GM12891 (cell line): ENCODE data around the gene MMP15.
"Not testable (repeated sequence)": the region's sequence is repeated elsewhere in the genome, so short reads cannot be mapped to it uniquely, and the experiment has no call there.

Experiments
- DNase-seq: peaks from one replicate; pipeline ENCODE4 v3.0.0; 2011; ENCODE audit warnings: low spot score; ENCODE audit not compliant: insufficient read length
- FAIRE-seq: peaks from 2 replicates; lab custom pipeline; 2011; peaks lifted over from hg19 to GRCh38; lab: Jason Lieb, UNC
- PAX5 ChIP-seq: IDR thresholded peaks from 2 replicates; pipeline ENCODE4 v1.6.1; 2011; ENCODE audit warnings: low read length, moderate library complexity, mild to moderate bottlenecking; ENCODE audit not compliant: insufficient read depth, severe bottlenecking
- POLR2A ChIP-seq: IDR thresholded peaks from 2 replicates; pipeline ENCODE4 v1.6.1; 2011; ENCODE audit warnings: low read depth, low read length, control low read depth
- POLR2AphosphoS5 ChIP-seq: IDR thresholded peaks from 2 replicates; pipeline ENCODE4 v1.6.1; 2011; ENCODE audit warnings: low read depth, low read length, control low read depth
- POU2F2 ChIP-seq: IDR thresholded peaks from 2 replicates; pipeline ENCODE4 v1.6.1; 2011; ENCODE audit warnings: low read depth, mild to moderate bottlenecking, control low read depth, low read length, moderate library complexity
- SPI1 ChIP-seq: IDR thresholded peaks from 2 replicates; pipeline ENCODE4 v1.6.1; 2011; ENCODE audit warnings: low read depth, low read length, control low read depth
- TAF1 ChIP-seq: IDR thresholded peaks from 2 replicates; pipeline ENCODE4 v1.6.1; 2011; ENCODE audit warnings: low read depth, low read length, control low read depth

The MMP15 gene

DNA sequence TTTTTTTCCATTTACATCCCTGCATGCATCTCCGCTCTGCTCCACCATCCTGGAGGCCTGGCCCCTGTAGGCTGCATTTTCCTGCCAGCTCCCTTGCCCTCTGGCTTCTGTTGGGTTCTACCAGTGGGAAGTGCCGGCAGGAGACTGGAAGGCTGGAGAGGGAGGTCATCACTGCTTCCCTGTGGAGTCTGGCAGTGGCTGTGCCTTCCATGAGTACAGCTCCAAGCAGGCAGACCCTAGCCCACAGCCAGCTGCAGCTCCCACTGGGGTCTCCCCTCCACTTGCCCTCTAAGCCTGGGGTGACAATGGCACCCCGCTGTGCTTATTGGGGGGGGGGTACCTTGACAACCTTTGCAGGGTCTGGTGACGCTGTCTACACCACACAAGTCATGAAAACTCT lies 37.3 kb downstream of the MMP15 start:
- no peak for FAIRE-seq
- no peak for TF ChIP-seq POU2F2

GRCh38 chr16:58063377-58064076 lies 38.0 kb downstream of the MMP15 start:
- DNase-seq = no peak

More for the DNA sequence above, 37.3 kb downstream of the MMP15 start:
- DNase-seq = no peak

GRCh38 chr16:58070585-58070984 lies 45.0 kb downstream of the MMP15 start:
- FAIRE-seq = no peak
- DNase-seq = no peak
- TF ChIP-seq POU2F2 (no peak), SPI1 (no peak), TAF1 (no peak), POLR2A (no peak), PAX5 (no peak), POLR2AphosphoS5 (no peak)

More at GRCh38 chr16:58063377-58064076, 38.0 kb downstream of the MMP15 start:
- no peak for TF ChIP-seq POLR2AphosphoS5
- no peak for TF ChIP-seq TAF1
- no peak for TF ChIP-seq SPI1
- no peak for TF ChIP-seq PAX5
- TF ChIP-seq POLR2A = no peak
- TF ChIP-seq POU2F2 = no peak
- FAIRE-seq = no peak

- FAIRE-seq = not testable (repeated sequence)
Measured at GRCh38 chr16:58072134-58072533, 46.6 kb downstream of the MMP15 start.

DNA sequence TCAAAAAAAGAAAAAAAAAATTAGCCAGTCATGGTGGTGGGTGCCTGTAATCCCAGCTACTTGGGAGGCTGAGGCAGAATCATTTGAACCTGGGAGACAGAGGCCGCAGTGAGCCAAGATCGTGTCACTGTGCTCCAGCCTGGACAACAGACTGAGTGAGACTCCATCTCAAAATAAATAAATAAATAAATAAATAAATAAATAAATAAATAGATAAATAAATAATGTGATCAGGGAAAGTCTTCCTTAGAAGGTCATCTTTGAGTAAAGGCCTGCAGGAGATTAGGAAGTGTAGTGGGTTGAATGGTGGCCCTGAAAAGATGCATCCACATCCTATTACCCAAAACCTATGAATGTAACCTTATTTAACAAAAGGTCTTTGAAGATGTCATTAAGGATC lies 47.5 kb downstream of the MMP15 start:
- not testable (repeated sequence) for DNase-seq, FAIRE-seq

More at GRCh38 chr16:58072134-58072533, 46.6 kb downstream of the MMP15 start:
- DNase-seq = not testable (repeated sequence)

GRCh38 chr16:58074657-58075056 lies 49.1 kb downstream of the MMP15 start:
- FAIRE-seq = no peak
- TF ChIP-seq TAF1 = no peak
- TF ChIP-seq POLR2A = no peak
- TF ChIP-seq PAX5 = no peak
- no peak for TF ChIP-seq POLR2AphosphoS5
- TF ChIP-seq SPI1 = no peak
- no peak for TF ChIP-seq POU2F2

DNA sequence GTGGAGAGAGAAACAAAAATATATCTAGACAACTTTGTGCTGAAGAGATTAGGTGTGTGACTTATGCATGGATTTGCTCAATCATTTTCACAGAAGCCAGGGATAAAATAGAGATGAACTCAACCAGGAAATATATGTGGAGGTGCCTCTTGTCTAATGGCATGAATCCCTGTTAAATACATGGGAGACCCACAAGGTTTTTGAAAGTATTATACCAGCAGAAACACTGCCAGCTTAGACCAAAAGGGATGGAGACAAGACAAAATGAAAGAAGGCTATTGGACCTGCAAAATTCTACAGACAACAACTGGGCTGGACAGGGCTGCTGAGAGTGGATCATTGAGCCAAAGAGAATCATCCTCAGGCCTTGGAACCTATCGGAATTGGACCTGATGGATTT lies 51.0 kb downstream of the MMP15 start:
- FAIRE-seq (no peak), DNase-seq (no peak)
- no peak for TF ChIP-seq TAF1
- no peak for TF ChIP-seq POLR2AphosphoS5
- TF ChIP-seq PAX5 = no peak
- TF ChIP-seq SPI1 = no peak
- TF ChIP-seq POLR2A = no peak
- no peak for TF ChIP-seq POU2F2

More at GRCh38 chr16:58074657-58075056, 49.1 kb downstream of the MMP15 start:
- no peak for DNase-seq

GRCh38 chr16:58077796-58078195 lies 52.2 kb downstream of the MMP15 start:
- DNase-seq (no peak), FAIRE-seq (no peak)
- no peak for TF ChIP-seq POU2F2
- TF ChIP-seq POLR2A = no peak
- TF ChIP-seq SPI1 = no peak
- no peak for TF ChIP-seq TAF1
- TF ChIP-seq POLR2AphosphoS5 = no peak
- no peak for TF ChIP-seq PAX5

- not testable (repeated sequence) for FAIRE-seq, DNase-seq
Measured at GRCh38 chr16:58080657-58081056, 55.1 kb downstream of the MMP15 start.

DNA sequence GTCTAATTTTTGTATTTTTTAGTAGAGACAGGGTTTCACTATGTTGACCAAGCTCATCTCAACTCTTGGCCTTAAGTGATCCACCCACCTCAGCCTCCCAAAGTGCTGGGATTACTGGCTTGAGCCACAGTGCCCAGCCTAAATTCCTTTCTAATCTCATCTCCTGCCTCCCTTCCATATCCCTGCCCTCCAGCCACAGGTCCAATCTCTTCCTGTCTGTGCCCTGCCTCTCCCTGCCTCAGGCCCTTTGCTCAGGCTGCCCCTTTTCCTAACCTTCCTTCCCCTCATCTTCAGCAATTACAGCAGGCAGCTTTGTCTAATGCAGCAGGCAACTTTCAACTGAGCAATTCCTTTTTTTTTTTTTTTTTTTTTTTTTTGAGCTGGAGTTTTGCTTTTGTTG lies 56.8 kb downstream of the MMP15 start:
- no peak for FAIRE-seq
- no peak for DNase-seq
- TF ChIP-seq POLR2A (no peak), POLR2AphosphoS5 (no peak), PAX5 (no peak), SPI1 (no peak), POU2F2 (no peak), TAF1 (no peak)

GRCh38 chr16:58084635-58085034 lies 59.1 kb downstream of the MMP15 start:
- no peak for DNase-seq
- no peak for FAIRE-seq
- TF ChIP-seq TAF1 (no peak), POLR2AphosphoS5 (no peak), SPI1 (no peak), POU2F2 (no peak), POLR2A (no peak), PAX5 (no peak)
